Nucleus accumbens (tissue), 56 donors: ENCODE data around the gene S100A11.

Source experiments
- DNase-seq, 56 donors: peaks; one replicate each; lab custom pipeline; 2025; lab: John Stamatoyannopoulos, UW

Gene S100A11

DNA sequence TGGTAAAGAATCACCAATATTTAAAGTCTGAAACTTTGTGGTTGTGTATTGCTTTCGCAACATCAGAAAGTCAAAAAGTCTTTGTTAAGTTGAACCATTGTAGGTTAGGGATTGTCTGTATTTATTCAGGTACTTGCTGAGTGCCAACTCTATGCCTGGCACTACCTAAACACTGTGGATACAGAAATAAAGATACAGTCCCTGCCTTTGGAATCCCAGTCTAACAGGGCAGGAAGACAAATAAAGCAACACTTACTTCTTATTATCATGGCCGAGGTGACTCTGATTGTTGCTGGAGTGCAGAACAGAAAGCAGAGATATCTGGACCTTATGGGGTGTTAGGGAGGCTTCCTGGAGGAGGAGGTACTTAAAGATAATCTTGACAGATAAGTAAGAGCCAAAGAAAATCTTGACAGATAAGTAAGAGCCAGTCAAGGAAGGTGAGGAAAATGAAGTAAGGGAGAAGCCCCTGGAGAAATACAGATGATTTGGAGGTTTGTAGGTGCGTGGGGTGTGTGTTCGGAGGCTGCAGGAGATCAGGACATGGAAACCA, 31.4 kb downstream of the S100A11 start:
- no peak for DNase-seq

DNA sequence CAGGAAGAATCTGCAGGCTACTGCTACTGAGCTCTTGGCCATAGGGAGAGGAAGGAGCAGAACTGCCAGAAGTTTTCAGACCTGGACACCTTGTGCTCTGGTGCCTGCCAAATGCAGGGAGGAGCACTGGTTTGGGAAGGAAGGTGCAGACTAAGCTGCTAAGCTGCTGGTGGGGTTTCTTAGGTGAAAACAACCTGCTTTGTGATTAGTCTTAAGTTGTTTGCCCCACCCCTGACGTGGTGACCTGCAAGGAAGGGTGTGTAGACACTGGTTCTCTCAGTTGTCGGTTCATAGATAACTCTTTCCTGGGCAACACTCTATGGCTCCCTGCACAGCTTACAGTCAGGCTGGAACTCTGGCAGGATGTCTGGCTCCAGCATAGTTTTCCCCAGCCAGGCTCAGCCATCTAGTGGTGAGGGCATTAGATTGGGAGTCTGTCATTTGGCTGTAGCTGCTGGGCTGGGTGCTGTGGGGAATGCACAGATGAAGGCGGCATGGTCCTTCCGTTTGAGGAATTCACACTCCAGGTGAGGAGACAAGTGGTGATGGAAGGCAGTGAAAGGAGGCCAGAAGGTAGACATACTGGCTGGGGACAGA, 32.9 kb downstream of the S100A11 start:
- DNase-seq, result no peak

DNA sequence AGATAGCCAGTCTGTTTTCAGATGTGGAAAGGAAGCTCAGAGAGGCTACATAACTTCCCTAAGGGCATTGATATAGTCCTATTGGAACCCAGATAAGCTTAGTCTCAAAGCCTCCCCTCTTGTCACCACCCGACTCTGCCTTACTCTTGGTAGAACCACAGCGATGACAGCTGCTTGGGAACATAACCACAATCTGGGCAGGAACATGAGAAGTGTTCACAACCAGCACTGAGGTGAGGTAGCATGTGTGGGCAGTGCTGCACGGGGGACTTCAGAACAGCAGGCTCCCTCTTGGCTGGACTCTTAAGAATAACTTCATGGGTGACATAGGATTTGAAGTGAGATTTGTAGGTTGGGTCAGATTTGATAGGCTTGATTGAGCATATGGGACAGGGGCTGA, 33.8 kb downstream of the S100A11 start:
- DNase-seq, result no peak

GRCh38 chr1:152001631-152002584, 34.9 kb downstream of the S100A11 start:
- peak in 48 of 56 donors; percentile 5 to 89 (median 51) for DNase-seq

- DNase-seq, result no peak
These were observed 35.7 kb downstream of the S100A11 start for GRCh38 chr1:152000964-152001630.

DNA sequence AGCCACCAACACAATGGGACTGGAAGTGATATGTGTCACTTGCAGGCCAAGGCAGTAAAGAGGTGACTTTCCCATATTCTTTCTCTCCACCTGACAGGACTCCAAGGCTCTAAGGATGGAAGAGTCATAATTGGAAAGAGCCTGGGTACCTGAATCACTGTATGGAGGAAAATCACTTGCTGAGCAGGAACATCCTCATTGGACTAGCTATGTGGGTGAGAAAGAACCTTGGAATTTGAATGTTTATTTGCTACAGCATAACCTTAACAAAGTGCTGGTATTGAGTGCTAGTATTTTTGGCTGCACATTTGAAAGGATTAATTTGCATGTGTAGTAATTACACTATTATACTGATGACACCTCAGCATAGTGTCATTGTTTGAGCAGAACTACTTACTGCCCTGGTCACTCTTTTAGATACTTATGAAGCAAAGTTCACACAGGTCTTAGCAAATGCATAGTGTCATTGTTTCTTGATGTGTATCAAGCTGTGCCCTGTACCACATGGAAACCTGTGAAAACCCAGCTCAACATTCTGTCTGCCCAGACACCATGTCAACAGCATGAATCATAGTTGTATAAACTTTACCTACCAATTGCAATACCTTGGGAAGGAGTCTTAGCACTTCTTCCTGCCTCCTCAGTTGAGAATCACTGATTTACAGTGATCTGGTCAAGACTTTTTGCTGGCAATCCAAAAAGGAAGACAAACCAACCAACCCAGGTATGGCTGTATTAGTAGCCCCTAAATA, 38.0 kb downstream of the S100A11 start:
- DNase-seq, result no peak

DNA sequence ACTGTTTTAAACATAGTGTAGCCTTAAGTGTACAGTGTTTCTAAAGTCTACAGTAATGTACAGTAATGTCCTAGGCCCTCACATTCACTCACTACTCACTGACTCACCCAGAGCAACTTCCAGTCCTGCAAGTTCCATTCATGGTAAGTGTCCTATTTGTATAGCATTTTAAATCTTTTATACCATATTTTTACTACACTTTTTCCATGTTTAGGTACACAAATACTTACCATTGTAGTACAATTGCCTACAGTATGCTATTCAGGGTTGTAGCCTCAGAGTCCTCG, 39.6 kb downstream of the S100A11 start:
- DNase-seq, result no peak

GRCh38 chr1:151995774-151996173, 41.0 kb downstream of the S100A11 start:
- no peak for DNase-seq

- no peak for DNase-seq
These were observed 41.8 kb downstream of the S100A11 start for GRCh38 chr1:151994956-151995355.

DNA sequence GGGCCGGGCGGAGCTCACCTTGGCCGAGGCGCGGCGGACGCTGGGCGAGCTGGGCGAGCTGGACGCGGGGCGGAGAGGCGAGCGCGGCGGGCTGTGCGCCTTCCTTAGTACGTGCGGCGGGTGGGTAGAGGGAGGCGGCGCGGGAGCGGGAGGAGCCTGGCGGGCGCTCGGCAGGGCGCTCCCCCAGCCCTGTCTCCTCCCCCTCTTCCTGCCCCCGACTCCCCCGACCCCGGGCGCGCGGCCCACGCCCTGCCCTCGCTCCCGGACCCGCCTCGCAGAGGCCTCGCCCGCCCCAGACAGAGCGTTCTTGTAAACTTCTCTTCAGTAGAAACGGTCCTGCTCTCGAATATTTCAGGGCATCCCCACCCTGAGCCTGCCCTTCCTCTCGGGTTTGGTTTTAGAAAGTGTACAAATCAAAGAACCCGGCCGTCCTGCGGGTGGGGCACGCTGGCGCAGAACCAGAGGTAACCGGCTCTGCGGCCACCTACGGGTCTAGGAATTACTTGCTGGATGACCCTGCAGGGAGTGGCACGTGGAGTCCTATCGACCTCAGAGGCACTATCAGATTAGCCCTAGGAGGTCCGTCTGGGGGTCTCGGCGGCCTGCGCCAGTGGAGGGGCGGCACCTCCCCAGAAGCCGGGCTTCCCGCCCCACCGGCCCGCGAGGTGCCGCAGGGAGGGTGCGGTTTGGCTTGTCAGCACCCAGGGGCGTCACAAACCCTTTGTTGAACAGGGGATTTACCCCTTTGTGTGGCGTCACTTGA, 42.9 kb downstream of the S100A11 start, which contains the start of gene S100A10:
TSS of gene S100A10 (minus strand) at position 126 of the 763 bp plus-strand sequence. CDS start 7,629 bp downstream, outside the sequence.
- DNase-seq, result peak in 10 of 56 donors; percentile 5 to 56 (median 27)

- peak in 1 of 56 donors; percentile 44 for DNase-seq
These were observed 43.6 kb downstream of the S100A11 start for GRCh38 chr1:151993084-151993733.

GRCh38 chr1:151992303-151993083, 44.3 kb downstream of the S100A11 start:
- peak in 2 of 56 donors; percentile 12 to 29 for DNase-seq

DNA sequence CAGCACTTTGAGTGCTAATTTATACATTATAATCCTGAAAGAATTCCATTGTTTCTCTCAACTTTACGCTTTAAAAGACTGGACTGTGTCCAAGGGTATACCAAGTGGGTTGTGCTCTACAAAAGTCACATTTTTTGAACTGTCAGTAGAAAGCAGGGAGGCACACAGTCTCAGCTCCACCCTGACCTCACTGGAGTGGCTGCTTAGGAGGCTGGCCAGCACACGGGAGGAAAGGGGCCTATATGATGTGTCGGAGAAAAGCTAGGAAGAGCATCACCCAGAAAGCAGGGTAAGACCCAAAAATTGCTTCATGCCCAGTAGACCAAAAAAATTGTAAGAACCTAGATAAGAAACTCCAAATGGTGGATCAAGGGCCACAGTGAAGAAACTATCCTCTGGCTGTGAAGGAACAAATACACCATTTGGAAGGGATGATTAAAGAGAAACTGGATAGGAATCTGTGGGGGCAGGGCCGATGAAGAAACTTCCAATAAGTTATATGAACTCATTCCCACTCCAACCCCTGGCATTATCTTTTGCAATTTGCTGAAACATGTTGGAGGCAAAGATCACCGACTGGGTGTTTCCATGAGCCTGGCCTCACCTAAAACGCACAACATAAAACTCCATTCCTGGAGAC, 45.0 kb downstream of the S100A11 start:
- no peak for DNase-seq

DNA sequence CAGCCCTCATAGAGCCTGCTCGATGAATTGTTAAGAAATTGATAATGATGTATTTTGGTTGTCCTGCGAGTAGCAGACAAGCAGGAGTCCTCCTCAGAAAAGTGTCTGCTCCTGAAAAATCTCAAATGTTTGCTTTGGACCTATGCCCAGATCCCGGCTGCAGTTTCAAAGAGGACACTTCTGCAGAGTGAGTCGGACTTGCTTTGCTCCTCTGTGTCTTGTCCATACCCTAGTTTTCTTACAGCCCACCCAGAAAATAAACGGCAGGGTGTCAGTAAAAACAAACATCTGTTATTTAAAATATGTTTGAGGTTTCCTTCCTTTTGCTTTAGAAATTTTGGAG, 46.0 kb downstream of the S100A11 start:
- DNase-seq, result no peak

GRCh38 chr1:151990058-151990855, 46.5 kb downstream of the S100A11 start:
- DNase-seq, result no peak

DNA sequence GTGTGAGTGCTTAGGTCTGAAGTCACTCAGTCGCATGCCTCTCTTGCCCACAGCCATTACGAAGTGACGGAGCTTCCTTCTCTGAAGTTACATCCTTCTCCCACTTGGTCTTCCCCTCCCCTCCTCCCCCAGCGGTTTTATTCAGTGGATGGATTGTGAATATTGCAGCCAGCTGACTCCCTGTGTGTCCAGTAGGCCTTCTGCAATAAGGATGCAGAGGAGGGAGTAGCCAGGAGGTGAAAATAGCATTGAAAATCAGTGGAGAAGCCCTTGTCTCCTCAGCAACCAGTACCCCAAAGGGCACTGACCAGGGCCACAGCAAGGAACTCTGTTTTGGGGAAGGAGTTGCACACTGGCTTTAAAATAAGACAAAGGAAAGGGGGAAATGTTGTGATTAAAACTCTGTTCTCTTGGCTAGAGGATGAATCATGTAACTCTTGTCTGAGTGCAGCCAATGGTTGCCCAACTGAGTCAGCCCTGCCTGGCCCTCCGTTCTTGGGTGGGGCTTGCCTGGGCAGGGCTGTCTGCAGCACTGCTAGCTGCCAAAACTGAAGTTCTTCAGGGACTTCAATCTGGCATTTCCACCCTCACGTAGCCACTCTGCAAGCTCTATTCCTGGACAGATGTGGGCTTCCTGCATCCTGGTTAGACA, 47.5 kb downstream of the S100A11 start:
- DNase-seq, result peak in 1 of 56 donors; percentile 12
